SW480 (cell line): ENCODE measurements around the gene BORA.
"Not testable (repeated sequence)": the region's sequence is repeated elsewhere in the genome, so short reads cannot be mapped to it uniquely, and the experiment has no call there.

Experiments used
- DNase-seq: peaks from one replicate; pipeline ENCODE4 v3.0.0-alpha.2; 2016; ENCODE audit warnings: low spot score

The BORA gene

GRCh38 chr13:72727417-72728289, at the start of gene BORA, which contains the start of gene MZT1:
Gene BORA, plus strand, starts transcription at chr13:72727923. Its CDS starts 1,018 bp downstream, at chr13:72728941.
Gene MZT1, minus strand, starts transcription at chr13:72727629. Its CDS starts 27 bp downstream, at chr13:72727602.
- peak; percentile 94 for DNase-seq

DNA sequence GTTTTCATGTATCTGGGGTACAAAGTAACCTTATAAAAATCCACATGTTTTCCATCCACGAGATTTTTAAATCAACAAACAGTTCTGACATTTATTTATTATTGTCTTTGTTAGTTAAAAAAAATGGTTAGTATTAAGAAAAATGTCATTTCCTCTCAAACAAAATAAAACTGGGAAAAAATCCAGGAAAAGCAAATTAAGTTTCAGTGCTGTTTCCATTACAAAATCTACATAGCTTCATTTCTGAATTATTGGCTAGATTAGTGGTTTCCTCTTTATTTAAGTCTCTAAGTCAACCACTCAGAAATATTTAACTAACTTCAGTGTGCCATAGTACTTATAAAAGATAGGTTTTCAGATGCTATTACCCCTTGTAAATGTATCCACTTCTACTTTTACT, 49.4 kb upstream of the BORA start:
- DNase-seq, result no peak

- no peak for DNase-seq
These were observed 47.4 kb upstream of the BORA start for GRCh38 chr13:72680353-72680752.

GRCh38 chr13:72686766-72687165, 41.0 kb upstream of the BORA start:
- DNase-seq, result no peak

- DNase-seq, result no peak
These were observed 38.5 kb upstream of the BORA start for GRCh38 chr13:72689181-72689696.

GRCh38 chr13:72692884-72693514, 34.7 kb upstream of the BORA start:
- DNase-seq, result no peak

- no peak for DNase-seq
These were observed 33.9 kb upstream of the BORA start for GRCh38 chr13:72693832-72694231.

DNA sequence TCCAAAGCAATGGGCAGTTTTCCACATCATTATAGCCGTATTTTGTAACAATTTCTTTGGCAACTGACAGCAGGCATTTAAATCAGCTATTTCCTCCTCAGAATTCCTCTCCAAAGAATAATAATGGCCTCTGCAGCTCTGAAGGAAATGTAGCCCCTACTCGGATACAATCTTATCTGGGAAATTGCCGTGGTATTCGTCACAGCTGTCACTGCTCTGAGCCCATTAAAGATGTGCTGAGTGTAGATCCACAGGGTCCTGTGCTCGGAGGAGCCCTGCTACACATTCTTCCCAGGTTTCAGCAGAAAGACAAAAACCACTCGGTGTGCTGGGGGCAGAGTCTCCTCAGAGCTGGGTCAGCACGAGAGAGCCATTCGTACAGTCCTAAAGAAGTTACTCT, 33.4 kb upstream of the BORA start:
- DNase-seq, result no peak

DNA sequence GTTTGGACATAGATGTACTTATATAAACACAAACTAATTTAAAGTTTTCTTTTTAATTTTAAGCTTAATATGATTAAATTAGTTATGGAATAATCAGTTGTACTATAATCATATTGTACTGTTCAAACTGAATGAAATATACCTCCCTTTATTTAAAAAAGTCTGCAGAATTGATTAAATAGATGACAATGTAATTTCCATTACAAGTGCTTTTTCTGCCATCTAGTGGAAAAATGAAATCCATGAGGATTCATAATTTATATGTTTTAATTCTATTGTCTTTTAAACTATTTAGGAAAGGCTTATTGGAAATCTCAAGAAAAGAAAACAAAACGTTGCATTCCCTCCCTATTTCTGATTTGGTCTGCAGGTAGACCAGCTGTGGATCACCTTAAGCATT, 31.1 kb upstream of the BORA start:
- DNase-seq, result peak; percentile 19

GRCh38 chr13:72698164-72698563, 29.6 kb upstream of the BORA start:
- DNase-seq, result no peak

DNA sequence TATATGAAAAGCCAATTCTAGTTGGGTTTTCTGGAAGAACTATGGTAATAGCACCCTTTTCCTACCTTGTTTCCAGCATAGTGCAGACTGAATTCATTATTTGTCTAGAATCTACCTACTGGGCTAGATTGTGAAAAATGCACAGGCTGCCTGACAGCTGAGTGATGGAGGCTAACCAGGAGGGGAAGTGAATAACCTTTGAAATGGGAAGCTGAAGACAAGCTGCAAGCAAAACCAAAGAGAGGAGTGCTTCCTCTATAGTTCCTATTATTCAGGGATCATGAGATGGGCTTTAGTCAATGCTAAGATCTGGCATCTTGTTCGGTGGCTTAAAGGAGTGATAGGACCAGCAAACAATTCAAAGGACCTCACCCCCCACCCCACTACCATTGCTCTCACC, 27.2 kb upstream of the BORA start:
- DNase-seq, result no peak

DNA sequence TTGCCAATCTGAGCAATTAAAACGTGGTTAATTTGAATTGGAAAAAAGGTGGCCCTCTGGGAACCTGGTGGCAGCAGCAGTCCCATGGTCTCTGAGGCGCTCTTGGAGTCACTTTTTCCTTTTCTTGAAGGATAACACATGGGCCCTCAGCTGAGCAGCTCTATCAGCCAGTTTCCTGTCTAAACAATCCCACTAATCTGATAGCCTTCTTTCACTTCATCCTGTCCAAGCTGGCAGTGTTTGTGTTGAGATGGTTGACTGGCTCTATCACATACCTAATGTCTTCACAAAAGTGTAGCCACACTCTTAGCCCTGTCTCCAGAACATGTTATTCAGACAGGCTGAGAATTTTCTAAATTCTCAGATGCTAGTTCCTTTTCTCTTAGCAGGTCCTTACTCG, 10.9 kb upstream of the BORA start:
- no peak for DNase-seq

- not testable (repeated sequence) for DNase-seq
These were observed 1.5 kb upstream of the BORA start for GRCh38 chr13:72726185-72726584.

DNA sequence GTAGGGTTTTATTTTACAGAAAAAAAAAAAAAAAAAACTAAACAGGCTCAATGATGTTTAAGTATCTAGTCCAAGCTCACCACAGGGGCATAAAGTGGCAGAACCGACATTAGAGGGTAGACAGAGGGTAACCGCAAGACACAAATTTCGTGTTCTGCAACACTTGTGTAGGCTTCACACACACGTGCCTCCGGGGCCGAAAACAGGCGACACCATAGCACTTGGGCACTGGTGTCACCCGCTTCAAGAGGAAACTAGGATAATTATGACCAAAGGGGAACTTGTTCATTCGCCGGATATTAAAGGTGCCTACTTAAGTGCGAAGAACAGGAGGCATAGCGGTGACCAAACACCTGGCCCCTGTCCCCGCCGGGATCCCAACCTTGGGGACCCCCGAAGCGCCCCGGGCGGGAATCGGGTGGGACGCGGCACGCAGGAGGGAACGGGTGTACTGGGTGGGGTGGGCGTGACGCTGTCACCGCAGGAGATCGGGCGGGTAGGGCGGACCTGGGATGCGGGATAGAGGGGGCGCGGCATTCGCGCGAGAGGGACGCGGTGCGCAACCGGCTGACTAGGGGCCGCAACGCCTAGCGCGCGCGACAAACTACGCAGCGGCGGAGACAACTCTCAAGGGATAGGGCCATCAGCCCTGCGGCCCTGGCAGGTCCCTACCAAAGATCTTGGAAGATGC, 852 bp upstream of the BORA start:
- DNase-seq, result peak; percentile 41

- DNase-seq, result no peak
These were observed 525 bp downstream of the BORA start for GRCh38 chr13:72728290-72728605.

- DNase-seq, result no peak
These were observed 9.3 kb downstream of the BORA start for GRCh38 chr13:72737033-72737432.

DNA sequence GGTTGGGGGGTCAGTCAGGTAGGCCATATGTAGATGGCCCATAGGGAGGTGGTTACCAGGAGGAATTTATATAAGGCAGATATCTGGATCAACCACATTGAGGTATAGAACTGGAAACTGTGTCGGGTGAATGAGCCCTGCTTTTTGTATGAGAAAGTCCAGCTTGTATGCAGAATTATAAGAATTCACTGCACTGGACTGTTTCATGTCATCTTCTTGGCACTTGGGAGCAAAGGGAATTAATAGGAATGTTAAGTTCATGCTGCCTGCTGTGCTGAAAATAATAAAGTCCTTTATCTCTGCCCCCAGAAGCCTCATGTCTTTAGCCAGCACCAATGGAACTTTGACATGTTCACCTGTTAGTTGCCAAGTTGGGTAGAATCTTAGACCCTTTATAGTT, 12.3 kb downstream of the BORA start:
- no peak for DNase-seq

- DNase-seq, result no peak
These were observed 17.5 kb downstream of the BORA start for GRCh38 chr13:72745260-72745659.

- no peak for DNase-seq
These were observed 23.5 kb downstream of the BORA start for GRCh38 chr13:72751220-72751619.

GRCh38 chr13:72754111-72754510, 26.4 kb downstream of the BORA start:
- DNase-seq, result no peak

DNA sequence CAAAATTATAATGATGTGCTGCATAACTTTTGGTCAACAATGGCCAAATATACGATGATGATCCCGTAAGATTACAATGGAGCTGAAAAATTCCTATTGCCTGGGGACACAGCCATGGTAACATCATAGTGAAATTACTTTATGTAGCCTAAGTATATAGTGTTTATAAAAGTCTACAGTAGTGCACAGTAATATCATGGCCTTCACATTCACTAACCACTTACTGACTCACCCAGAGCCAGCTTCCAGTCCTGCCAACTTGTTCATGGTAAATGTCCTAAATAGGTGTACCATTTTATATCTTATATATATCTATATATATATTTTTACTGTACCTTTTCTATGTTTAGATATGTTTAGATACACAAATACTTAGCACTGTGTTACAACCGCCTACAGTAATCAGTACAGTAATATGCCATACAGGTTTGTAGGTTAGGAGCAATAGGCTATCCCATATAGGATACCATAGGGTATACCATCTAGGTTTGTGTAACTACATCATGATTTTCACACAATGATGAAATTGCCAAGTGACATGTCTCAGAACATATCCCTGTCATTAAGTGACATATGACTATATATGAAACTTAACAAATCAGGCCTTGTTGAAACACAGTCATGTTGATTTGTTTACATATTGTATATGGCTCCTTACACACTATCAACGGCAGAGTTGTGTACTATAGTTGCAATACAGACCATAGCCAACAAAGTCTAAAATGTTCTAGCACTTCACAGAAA, 30.2 kb downstream of the BORA start:
- no peak for DNase-seq

DNA sequence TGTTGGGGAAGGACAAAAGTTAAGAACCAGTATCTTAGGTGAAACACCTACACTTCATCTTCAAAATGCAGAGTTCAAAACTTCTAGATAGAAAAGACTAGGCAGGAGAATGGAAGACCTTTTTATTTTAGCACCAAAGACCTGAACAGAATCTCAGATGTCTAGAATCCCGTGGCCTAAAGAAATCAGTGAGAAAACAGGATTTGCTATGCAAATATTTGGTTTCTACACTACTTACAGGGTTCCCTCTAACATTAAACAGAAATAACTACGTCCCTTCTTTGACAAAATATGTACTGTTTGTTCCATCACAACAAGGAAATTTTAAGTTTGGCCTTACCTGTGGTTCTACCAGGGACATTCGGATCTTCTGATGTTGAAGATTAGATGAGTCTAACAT, 32.5 kb downstream of the BORA start:
- DNase-seq, result no peak
